PC-9 (cell line): Measurements from ENCODE around the gene EPHA3.

ENCODE experiments used
- CTCF ChIP-seq: fragments of 200-600 bp; sonication (generic); conservative IDR thresholded peaks from 2 replicates; pipeline ENCODE4 v1.6.1; 2017; ENCODE audit warnings: mixed run types, antibody characterized with exemption, mild to moderate bottlenecking, moderate library complexity
- EZH2 ChIP-seq: fragments of 200-600 bp; sonication (generic); IDR thresholded peaks from 2 replicates; pipeline ENCODE4 v1.8.0; 2017; ENCODE audit warnings: antibody characterized with exemption, low read depth

DNA sequence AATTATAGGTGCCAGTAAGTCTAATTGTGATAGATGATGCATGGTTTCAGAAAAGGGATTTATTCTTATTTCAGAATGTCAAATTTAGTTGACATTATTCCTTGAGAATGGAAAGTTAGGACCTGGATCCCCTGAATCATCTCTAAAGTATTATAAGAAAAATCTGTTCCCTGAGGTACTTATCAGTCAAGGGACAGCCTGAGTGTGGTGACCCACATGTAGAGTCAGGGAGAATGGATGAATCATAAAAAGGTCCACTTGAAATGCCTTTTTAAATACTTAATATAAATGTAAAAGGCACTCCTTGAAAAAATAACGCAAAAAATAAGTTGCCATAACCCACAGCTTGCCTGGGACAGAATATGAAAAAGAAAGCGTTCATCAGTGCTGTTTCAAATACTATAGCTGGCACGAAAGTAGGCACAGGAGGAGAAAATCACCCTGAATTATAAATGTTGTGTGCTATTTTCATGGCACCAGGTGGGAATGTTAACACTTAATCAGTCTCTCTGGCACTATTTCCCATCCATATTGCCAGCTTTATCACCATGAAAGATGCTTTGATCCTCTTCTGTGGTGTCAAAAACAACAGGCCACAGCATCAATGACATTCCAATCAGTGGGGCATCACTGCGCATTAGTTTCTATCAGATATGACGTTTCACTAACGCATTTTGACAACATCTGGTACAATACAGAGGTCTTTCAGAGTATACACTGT, 208.5 kb downstream of the EPHA3 start:
- TF ChIP-seq CTCF (no peak), EZH2 (no peak)
